KMS-11 (cell line): ENCODE measurements around the gene RASGRP4.

Source experiments
- H2AFZ ChIP-seq: fragments of 200-600 bp; sonication (generic); 2 replicates; pipeline ENCODE4 v1.6.1; 2016; ENCODE audit warnings: antibody characterized with exemption, mixed run types, low read depth
- H3K27ac ChIP-seq: fragments of 200-600 bp; sonication (generic); 2 replicates; pipeline ENCODE4 v1.6.1; 2016; ENCODE audit warnings: mild to moderate bottlenecking, mixed run types
- H3K27me3 ChIP-seq: fragments of 200-600 bp; sonication (generic); 2 replicates; pipeline ENCODE4 v1.6.1; 2017; ENCODE audit warnings: mild to moderate bottlenecking, low read depth, mixed run types, moderate library complexity; ENCODE audit not compliant: insufficient read depth
- H3K36me3 ChIP-seq: fragments of 200-600 bp; sonication (generic); 2 replicates; pipeline ENCODE4 v1.6.1; 2017; ENCODE audit warnings: mild to moderate bottlenecking, mixed run types; ENCODE audit not compliant: insufficient read depth
- H3K4me1 ChIP-seq: fragments of 200-600 bp; sonication (generic); 2 replicates; pipeline ENCODE4 v1.6.1; 2016; ENCODE audit warnings: mild to moderate bottlenecking, low read depth, mixed run types; ENCODE audit not compliant: poor library complexity, severe bottlenecking
- H3K4me2 ChIP-seq: fragments of 200-600 bp; sonication (generic); 2 replicates; pipeline ENCODE4 v1.7.0; 2016; ENCODE audit warnings: mild to moderate bottlenecking, mixed run types
- H3K4me3 ChIP-seq: fragments of 200-600 bp; sonication (generic); IDR thresholded peaks from 2 replicates; pipeline ENCODE4 v1.6.1; 2017; ENCODE audit warnings: low read depth, low read length, mixed read lengths; ENCODE audit not compliant: insufficient read depth
- H3K79me2 ChIP-seq: fragments of 200-600 bp; sonication (generic); 2 replicates; pipeline ENCODE4 v1.6.1; 2016; ENCODE audit warnings: low read depth, mixed run types; ENCODE audit not compliant: insufficient read depth
- H3K9ac ChIP-seq: fragments of 200-600 bp; sonication (generic); 2 replicates; pipeline ENCODE4 v1.6.1; 2016; ENCODE audit warnings: mild to moderate bottlenecking, mixed run types
- H4K20me1 ChIP-seq: fragments of 200-600 bp; sonication (generic); 2 replicates; pipeline ENCODE4 v1.6.1; 2016; ENCODE audit warnings: mild to moderate bottlenecking, mixed run types; ENCODE audit not compliant: insufficient read depth
- TF ChIP-seq, protein P1 (sequence below): fragments of 200-600 bp; sonication (generic); conservative IDR thresholded peaks from 2 replicates; pipeline ENCODE4 v1.6.1; 2017; ENCODE audit warnings: low read depth, mild to moderate bottlenecking, antibody characterized with exemption, low read length, moderate library complexity, mixed read lengths

RASGRP4 gene

DNA sequence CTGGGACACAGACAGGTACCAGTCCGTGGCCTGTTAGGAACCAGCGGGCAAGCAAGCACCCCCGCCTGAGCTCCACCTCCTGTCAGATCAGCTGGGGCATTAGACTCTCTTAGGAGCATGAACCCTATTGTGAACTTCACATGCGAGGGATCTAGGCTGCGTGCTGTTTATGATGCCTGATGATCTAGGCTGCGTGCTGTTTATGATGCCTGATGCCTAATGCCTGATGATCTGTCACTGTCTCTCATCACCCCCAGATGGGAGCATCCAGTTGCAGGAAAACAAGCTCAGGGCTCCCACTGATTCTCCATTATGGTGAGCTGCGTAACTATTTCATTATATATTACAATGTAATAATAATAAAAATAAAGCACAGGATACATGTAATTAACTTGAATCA lies 3.6 kb downstream of the RASGRP4 start:
- TF ChIP-seq, protein P1, sequence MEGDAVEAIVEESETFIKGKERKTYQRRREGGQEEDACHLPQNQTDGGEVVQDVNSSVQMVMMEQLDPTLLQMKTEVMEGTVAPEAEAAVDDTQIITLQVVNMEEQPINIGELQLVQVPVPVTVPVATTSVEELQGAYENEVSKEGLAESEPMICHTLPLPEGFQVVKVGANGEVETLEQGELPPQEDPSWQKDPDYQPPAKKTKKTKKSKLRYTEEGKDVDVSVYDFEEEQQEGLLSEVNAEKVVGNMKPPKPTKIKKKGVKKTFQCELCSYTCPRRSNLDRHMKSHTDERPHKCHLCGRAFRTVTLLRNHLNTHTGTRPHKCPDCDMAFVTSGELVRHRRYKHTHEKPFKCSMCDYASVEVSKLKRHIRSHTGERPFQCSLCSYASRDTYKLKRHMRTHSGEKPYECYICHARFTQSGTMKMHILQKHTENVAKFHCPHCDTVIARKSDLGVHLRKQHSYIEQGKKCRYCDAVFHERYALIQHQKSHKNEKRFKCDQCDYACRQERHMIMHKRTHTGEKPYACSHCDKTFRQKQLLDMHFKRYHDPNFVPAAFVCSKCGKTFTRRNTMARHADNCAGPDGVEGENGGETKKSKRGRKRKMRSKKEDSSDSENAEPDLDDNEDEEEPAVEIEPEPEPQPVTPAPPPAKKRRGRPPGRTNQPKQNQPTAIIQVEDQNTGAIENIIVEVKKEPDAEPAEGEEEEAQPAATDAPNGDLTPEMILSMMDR, result no peak
- Histone ChIP-seq H3K9ac (no peak overlapping the region), H3K36me3 (no peaks in the 10 kb centered on the region), H3K79me2 (no peaks in the 10 kb centered on the region), H3K4me1 (peaks cover 6% of the 10 kb centered on the region), H2AFZ (no peak overlapping the region), H4K20me1 (no peaks in the 10 kb centered on the region), H3K4me2 (no peak overlapping the region), H3K4me3 (no peak overlapping the region), H3K27ac (no peak overlapping the region), H3K27me3 (peaks cover 19% of the 10 kb centered on the region; the same call in 1 of the 2 replicates)

DNA sequence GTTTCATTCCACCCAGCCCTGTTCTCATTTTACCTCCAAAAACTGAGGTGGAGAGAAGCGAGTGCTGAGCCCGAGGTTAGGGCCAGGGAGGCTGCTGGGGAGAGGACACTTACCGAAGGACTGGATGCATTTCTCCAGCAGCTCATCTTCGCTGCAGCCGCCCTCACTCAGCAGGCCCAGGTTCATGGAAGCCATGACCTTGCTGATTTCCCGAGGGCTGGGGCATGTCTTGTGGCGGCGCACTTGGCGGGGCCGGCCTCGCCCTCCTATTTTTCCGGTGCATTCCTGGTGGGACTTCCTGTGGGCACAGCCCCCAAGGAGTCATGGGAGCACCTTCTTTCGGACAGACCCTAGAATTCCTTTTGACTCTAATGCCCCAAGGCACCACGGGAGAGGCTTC lies 4.2 kb downstream of the RASGRP4 start:
- H3K4me3 ChIP-seq, result no peak overlapping the region
- no peak overlapping the region for H2AFZ ChIP-seq
- H3K79me2 ChIP-seq, result no peaks in the 10 kb centered on the region
- H3K27ac ChIP-seq, result no peak overlapping the region
- peaks cover 4% of the 10 kb centered on the region for H3K4me1 ChIP-seq
- no peak overlapping the region for H3K4me2 ChIP-seq
- H4K20me1 ChIP-seq, result no peaks in the 10 kb centered on the region
- TF ChIP-seq, protein P1, result no peak
- H3K27me3 ChIP-seq, result peaks cover 18% of the 10 kb centered on the region; the same call in 1 of the 2 replicates
- H3K36me3 ChIP-seq, result no peaks in the 10 kb centered on the region
- H3K9ac ChIP-seq, result no peak overlapping the region

DNA sequence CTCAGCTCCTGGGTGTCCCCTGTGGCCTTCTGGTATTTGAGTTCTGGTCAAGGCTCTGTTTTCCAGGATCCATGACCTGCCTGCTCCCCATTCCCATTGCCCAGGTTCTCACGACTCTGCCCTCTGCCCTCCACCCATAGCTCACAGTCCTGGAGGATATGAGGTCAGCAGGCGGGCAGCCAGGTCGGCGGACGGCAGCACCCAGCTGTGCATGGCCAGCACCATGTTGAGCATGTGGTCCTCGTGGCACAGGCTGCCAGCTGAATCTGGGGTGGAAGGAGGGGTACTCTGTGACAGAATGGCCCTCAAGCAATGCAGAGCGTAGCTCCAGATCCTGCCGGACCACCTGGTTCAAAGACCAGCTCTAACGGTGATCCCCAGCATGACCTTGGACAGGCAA lies 5.1 kb downstream of the RASGRP4 start:
- Histone ChIP-seq H3K27me3 (peaks cover 18% of the 10 kb centered on the region; the same call in 1 of the 2 replicates), H3K9ac (no peak overlapping the region), H3K27ac (no peak overlapping the region), H4K20me1 (no peaks in the 10 kb centered on the region), H3K36me3 (no peaks in the 10 kb centered on the region), H3K4me2 (no peak overlapping the region), H3K4me1 (peaks cover 4% of the 10 kb centered on the region), H3K79me2 (no peaks in the 10 kb centered on the region), H2AFZ (no peak overlapping the region), H3K4me3 (no peak overlapping the region)
- TF ChIP-seq, protein P1, result no peak

DNA sequence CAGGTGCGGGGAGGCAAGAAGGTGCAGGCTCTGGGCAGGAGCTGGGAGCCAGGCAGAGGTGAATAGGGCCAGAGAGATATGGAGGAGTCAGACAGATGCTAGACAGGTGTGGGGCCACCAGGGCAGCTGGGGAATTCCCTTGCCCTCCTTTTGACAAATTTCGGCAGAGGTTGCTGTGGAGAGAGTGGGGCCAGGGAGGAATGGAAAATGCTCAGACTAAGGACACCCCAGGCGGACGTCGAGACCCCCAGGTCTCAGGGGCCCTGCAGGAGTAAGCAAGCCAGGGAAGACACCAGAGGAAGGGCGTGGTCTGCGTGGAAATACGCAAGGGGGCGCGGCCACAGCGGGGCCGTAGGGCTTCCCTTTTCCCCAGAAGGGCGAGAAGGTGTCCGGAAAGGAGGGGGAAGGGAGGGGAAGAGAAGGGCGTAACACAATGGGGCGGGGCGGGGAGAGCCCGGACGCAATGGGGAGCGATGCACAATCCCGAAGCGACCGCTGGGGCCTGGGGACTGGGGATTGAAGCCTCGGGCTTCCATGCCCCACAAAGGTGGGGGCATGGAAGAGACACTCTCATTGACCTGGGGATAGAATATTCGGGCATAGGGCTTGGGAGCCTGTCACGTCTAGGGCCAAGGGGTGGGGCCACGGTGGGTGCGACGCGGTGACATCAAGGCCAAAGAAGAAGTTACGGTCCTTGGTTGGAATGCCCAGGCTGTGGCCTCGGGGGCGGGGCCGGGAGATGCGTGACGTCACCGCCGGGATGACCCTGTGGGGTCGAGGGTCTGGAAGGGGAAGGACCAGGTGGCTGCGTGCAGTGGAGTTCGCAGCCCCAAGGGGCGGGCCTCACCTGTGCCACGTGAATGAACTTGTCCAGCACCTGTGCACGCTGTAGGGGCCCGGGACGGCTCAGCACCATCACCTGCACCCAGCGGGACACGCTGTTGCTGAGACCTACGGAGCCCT lies 8.2 kb downstream of the RASGRP4 start:
- H3K4me1 ChIP-seq, result peaks cover 4% of the 10 kb centered on the region
- no peaks in the 10 kb centered on the region for H4K20me1 ChIP-seq
- H3K9ac ChIP-seq, result no peak overlapping the region
- H3K27ac ChIP-seq, result no peak overlapping the region
- H3K4me2 ChIP-seq, result peak overlapping the region; percentile 3; the same call in 1 of the 2 replicates
- H3K4me3 ChIP-seq, result no peak overlapping the region
- TF ChIP-seq, protein P1, result no peak
- peak overlapping the region; percentile 27; the same call in 1 of the 2 replicates for H2AFZ ChIP-seq
- no peaks in the 10 kb centered on the region for H3K79me2 ChIP-seq
- H3K27me3 ChIP-seq, result peaks cover 26% of the 10 kb centered on the region; the same call in 1 of the 2 replicates
- H3K36me3 ChIP-seq, result no peaks in the 10 kb centered on the region
